NCI-H524 (cell line): ENCODE data around the gene HLA-DMA.

Source experiments
- DNase-seq, 2 experiments: peaks; one replicate each; lab custom pipeline; 2025; lab: John Stamatoyannopoulos, UW

The HLA-DMA gene

GRCh38 chr6:32974541-32975308 is 21.8 kb upstream of the HLA-DMA start:
- DNase-seq = no peak

GRCh38 chr6:32974016-32974333 is 21.1 kb upstream of the HLA-DMA start:
- DNase-seq = peak; percentile 14 to 38

- DNase-seq = peak; percentile 2 to 53
These were observed 20.5 kb upstream of the HLA-DMA start for GRCh38 chr6:32973144-32974015.

GRCh38 chr6:32972353-32973143 is 19.7 kb upstream of the HLA-DMA start:
- no peak for DNase-seq

- DNase-seq = peak; percentile 99 to 100
These were observed 18.9 kb upstream of the HLA-DMA start for GRCh38 chr6:32971581-32972352.

- no peak for DNase-seq
These were observed 18.3 kb upstream of the HLA-DMA start for GRCh38 chr6:32971242-32971580.

GRCh38 chr6:32970413-32971241 is 17.7 kb upstream of the HLA-DMA start:
- DNase-seq = peak; percentile 58 to 73

- peak; percentile 77 to 78 for DNase-seq
These were observed 17.0 kb upstream of the HLA-DMA start for GRCh38 chr6:32969685-32970412.

GRCh38 chr6:32968867-32969684 is 16.2 kb upstream of the HLA-DMA start:
- DNase-seq = peak; percentile 73 to 86

- DNase-seq = peak; percentile 94 to 96
These were observed 15.4 kb upstream of the HLA-DMA start, which contains the start of gene BRD2 for GRCh38 chr6:32968093-32968866. Gene BRD2, plus strand, starts transcription at chr6:32968594. Its CDS starts 4,305 bp downstream, at chr6:32972899.

- peak; percentile 83 to 89 for DNase-seq
These were observed 14.5 kb upstream of the HLA-DMA start for GRCh38 chr6:32967151-32968091.

GRCh38 chr6:32964776-32965175 is 11.9 kb upstream of the HLA-DMA start:
- DNase-seq = no peak

GRCh38 chr6:32963866-32964265 is 11.0 kb upstream of the HLA-DMA start:
- no peak for DNase-seq

- DNase-seq = no peak
These were observed 9.4 kb upstream of the HLA-DMA start for GRCh38 chr6:32962213-32962826.

GRCh38 chr6:32960563-32960962 is 7.7 kb upstream of the HLA-DMA start:
- DNase-seq = no peak

GRCh38 chr6:32956176-32956575 is 3.3 kb upstream of the HLA-DMA start:
- DNase-seq = peak; percentile 22 to 61
